Common myeloid progenitor, CD34-positive (primary cell): ENCODE measurements around the gene BICDL2.
"Not testable (repeated sequence)": the region's sequence is repeated elsewhere in the genome, so short reads cannot be mapped to it uniquely, and the experiment has no call there.

Experiments used
- CTCF ChIA-PET: fragments of 350-600 bp; sonication (Branson Sonifier 250); formaldehyde crosslinking; loops from one replicate; lab custom pipeline; 2021; ENCODE audit warnings: antibody characterized with exemption; lab: Charles Lee
- POLR2A ChIA-PET: fragments of 350-600 bp; sonication (Branson Sonifier 250); formaldehyde crosslinking; loops from one replicate; lab custom pipeline; 2021; ENCODE audit warnings: antibody characterized with exemption; lab: Charles Lee
- DNase-seq, 3 donors: peaks; one replicate each; pipeline versions ENCODE4 v3.0.0 to v3.0.0-alpha.2; 2013
- H3K27ac ChIP-seq, 2 experiments: 1 replicate in 1 of 2; 2 replicates in 1 of 2; pipeline ENCODE4 v1.7.0; 2013; ENCODE audit warnings: inconsistent platforms in 2 of 2, low read length in 2 of 2, mild to moderate bottlenecking in 2 of 2, low read depth in 1 of 2, moderate library complexity in 1 of 2; ENCODE audit not compliant: severe bottlenecking in 2 of 2, insufficient read depth in 1 of 2, poor library complexity in 1 of 2
- H3K27me3 ChIP-seq, 5 experiments: replicated peaks in 2 of 5; 1 replicate in 3 of 5; 2 replicates in 2 of 5; pipeline versions ENCODE4 v1.6.1 to v1.7.0; 2013; ENCODE audit warnings: low read length in 4 of 5, mild to moderate bottlenecking in 2 of 5, moderate library complexity in 2 of 5, inconsistent platforms in 1 of 5; ENCODE audit not compliant: insufficient read depth in 5 of 5, control insufficient read depth in 4 of 5
- H3K36me3 ChIP-seq, 4 experiments: 1 replicate in 2 of 4; 2 replicates in 2 of 4; pipeline versions ENCODE4 v1.6.1 to v1.7.0; 2013; ENCODE audit warnings: low read length in 3 of 4, control low read depth in 1 of 4, mild to moderate bottlenecking in 1 of 4; ENCODE audit not compliant: control insufficient read depth in 4 of 4, insufficient read depth in 4 of 4
- H3K4me1 ChIP-seq, 4 experiments: 1 replicate in 3 of 4; 2 replicates in 1 of 4; pipeline versions ENCODE4 v1.6.1 to v1.7.1; 2013; ENCODE audit warnings: low read length in 3 of 4, mild to moderate bottlenecking in 3 of 4, control low read depth in 1 of 4, inconsistent platforms in 1 of 4, moderate library complexity in 1 of 4; ENCODE audit not compliant: control insufficient read depth in 4 of 4, insufficient read depth in 4 of 4; ENCODE audit errors: control extremely low read depth in 1 of 4
- H3K4me3 ChIP-seq, 7 experiments: 1 replicate in 4 of 7; 2 replicates in 3 of 7; pipeline versions ENCODE4 v1.5.1 to v1.7.0; 2013; ENCODE audit warnings: mild to moderate bottlenecking in 7 of 7, low read length in 6 of 7, moderate library complexity in 6 of 7, inconsistent platforms in 2 of 7, low read depth in 2 of 7, control low read depth in 1 of 7; ENCODE audit not compliant: insufficient read depth in 4 of 7, control insufficient read depth in 1 of 7; ENCODE audit errors: extremely low read depth in 1 of 7
- H3K9me3 ChIP-seq, 5 experiments: 1 replicate in 4 of 5; 2 replicates in 1 of 5; pipeline versions ENCODE4 v1.6.1 to v1.7.1; 2013; ENCODE audit warnings: low read length in 4 of 5, mild to moderate bottlenecking in 2 of 5, inconsistent platforms in 1 of 5, low read depth in 1 of 5, moderate library complexity in 1 of 5; ENCODE audit not compliant: control insufficient read depth in 4 of 5, insufficient read depth in 2 of 5; ENCODE audit errors: control extremely low read depth in 1 of 5
- WGBS: methylation state at CpG from one replicate; pipeline ENCODE4 v1.1.5; 2013; ENCODE audit not compliant: insufficient coverage; 5-methylcytosine and 5-hydroxymethylcytosine counted together

BICDL2 gene

DNA sequence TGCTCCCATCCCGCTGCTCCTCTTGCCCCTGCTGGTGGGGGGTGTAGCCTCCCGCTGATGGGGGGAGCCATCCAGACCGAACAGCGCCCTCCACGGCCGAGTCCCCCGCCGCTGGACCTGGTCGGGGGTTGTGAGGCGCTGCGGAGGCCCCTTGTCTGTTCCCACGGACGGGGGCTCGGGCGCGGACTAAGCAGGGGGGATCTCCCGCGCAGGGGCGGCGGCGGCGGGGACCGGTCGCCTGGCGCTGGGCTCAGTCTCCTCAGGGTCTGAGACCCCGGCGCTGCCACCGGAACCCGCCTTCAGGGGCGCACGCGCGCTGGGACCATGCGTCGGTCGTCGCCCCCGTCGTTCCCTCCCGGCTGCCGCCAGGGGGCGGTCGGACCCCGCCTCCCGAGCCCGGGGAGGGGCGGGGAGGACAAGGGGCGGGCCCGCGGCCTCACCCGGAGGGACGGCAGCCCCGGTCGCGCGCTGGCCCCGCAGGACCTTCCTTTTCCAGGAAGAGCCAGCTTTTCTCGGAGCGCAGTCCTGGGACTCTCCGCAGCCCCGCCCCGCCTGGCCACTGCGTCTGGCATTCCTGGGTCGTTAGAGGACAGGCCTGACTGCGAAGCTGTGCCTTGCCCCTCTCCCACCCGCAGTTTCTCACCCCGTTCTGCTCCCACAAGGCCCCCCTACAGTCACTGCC lies 22.4 kb upstream of the BICDL2 start:
- Histone ChIP-seq H3K4me3 (peak overlapping the region; percentile 64 to 90 (median 76)), H3K4me1 (peaks cover 0 to 57% (median 48%) of the 10 kb centered on the region in 4 experiments), H3K36me3 (no peaks in the 10 kb centered on the region), H3K27me3 (peaks cover 0 to 6% (median 0%) of the 10 kb centered on the region in 5 experiments), H3K9me3 (no peaks in the 10 kb centered on the region), H3K27ac (peak overlapping the region in 1 of 2 experiments; percentile 61)
- POLR2A ChIA-PET, result no interaction called here
- WGBS, result 0% methylated on average over 59 of the region's 67 CpGs
- DNase-seq, result peak; percentile 75 to 83 (median 78)
- CTCF ChIA-PET, result interaction anchor here (0.6 to 6.6 kb wide), 21 partner anchors 11 to 402 kb away, joined by 3 to 82 read pairs (median 4); partner anchors contain the start of genes ZNF213 and ZSCAN10

DNA sequence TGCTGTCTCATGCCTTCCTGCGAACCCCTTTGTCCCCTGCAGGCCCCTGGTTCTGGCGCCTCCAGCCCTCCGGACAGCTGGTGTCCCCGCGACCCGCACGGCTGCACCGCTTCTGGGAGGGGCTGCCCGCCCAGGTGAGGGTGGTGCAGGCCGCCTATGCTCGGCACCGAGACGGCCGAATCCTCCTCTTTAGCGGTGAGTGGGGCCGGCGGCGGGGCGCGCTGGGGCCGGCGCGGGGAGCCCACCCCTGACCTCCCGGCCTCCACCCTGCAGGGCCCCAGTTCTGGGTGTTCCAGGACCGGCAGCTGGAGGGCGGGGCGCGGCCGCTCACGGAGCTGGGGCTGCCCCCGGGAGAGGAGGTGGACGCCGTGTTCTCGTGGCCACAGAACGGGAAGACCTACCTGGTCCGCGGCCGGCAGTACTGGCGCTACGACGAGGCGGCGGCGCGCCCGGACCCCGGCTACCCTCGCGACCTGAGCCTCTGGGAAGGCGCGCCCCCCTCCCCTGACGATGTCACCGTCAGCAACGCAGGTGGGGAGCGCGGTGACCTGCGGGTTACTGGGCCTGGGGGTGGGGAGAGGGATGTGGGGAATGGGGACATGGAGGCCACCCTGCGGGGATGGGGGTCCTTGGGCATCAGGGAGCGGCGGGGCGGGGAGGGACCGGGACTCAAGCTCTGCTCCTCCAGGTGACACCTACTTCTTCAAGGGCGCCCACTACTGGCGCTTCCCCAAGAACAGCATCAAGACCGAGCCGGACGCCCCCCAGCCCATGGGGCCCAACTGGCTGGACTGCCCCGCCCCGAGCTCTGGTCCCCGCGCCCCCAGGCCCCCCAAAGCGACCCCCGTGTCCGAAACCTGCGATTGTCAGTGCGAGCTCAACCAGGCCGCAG lies 21.6 kb upstream of the BICDL2 start:
- H3K4me3 ChIP-seq, result peak overlapping the region; percentile 64 to 90 (median 76)
- peaks cover 0 to 6% (median 0%) of the 10 kb centered on the region in 5 experiments for H3K27me3 ChIP-seq
- peaks cover 0 to 3% (median 0%) of the 10 kb centered on the region in 4 experiments for H3K36me3 ChIP-seq
- H3K27ac ChIP-seq, result peak overlapping the region in 1 of 2 experiments; percentile 61
- peak; percentile 47 to 63 (median 52) for DNase-seq
- 14% methylated on average over 52 of the region's 77 CpGs for WGBS
- ChIA-PET POLR2A (interaction anchor here (0.7 kb wide), 1 partner anchor 92 kb away, joined by 3 read pairs; no protein-coding TSS in a partner anchor), CTCF (interaction anchor here (0.6 to 6.6 kb wide), 21 partner anchors 10 to 403 kb away, joined by 3 to 82 read pairs (median 4); partner anchors contain the start of genes ZNF213 and ZSCAN10)
- H3K4me1 ChIP-seq, result peaks cover 2 to 61% (median 50%) of the 10 kb centered on the region in 4 experiments
- no peaks in the 10 kb centered on the region for H3K9me3 ChIP-seq

DNA sequence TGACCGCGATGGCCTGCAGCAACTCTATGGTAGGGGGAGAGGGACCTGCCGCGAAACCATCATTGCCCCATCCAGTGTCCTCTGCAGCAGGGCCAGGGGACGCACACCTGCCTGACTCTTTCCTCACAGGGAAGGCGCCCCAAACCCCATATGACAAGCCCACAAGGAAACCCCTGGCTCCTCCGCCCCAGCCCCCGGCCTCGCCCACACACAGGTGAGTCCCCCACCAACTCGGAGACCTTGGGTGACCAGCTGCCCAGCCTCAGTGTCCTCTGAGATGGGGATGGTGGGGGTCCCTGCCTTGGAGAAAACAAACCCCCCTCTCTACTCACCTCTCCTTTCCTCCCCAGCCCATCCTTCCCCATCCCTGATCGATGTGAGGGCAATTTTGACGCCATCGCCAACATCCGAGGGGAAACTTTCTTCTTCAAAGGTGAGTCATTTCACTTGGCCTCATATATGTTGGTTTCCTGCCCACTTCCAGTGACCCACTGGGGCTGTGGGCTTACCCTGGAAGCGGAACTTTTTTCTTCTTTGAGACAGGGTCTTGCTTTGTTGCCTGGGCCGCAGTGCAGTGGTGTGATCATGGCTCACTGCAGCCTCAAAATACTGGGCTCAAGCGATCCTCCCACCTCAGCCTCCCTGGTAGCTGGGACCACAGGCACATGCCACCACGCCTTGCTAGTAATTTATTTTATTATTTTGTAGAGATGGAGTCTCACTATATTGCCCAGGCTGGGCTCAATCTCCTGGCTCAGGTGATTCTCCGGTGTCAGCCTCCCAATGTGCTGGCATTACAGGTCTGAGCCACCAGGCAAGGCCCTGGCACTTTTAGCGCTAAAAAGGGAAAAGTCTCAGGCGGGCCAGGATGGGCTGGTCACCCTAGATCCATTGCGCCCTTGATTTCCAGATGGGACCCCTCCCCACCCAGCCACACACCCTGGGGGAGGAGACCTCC lies 20.7 kb upstream of the BICDL2 start:
- 95% methylated on average over 20 of the region's 22 CpGs for WGBS
- DNase-seq, result no peak
- Histone ChIP-seq H3K36me3 (peaks cover 0 to 3% (median 0%) of the 10 kb centered on the region in 4 experiments), H3K9me3 (no peaks in the 10 kb centered on the region), H3K27me3 (peaks cover 0 to 6% (median 0%) of the 10 kb centered on the region in 5 experiments), H3K27ac (no peak overlapping the region), H3K4me1 (peaks cover 2 to 69% (median 50%) of the 10 kb centered on the region in 4 experiments), H3K4me3 (peak overlapping the region in 4 of 7 experiments; percentile 34 to 90 (median 84))
- CTCF ChIA-PET, result interaction anchor here (0.9 to 6.6 kb wide), 9 partner anchors 19 to 93 kb away, joined by 3 to 82 read pairs (median 3); partner anchors contain the start of gene ZNF213
- POLR2A ChIA-PET, result no interaction called here

DNA sequence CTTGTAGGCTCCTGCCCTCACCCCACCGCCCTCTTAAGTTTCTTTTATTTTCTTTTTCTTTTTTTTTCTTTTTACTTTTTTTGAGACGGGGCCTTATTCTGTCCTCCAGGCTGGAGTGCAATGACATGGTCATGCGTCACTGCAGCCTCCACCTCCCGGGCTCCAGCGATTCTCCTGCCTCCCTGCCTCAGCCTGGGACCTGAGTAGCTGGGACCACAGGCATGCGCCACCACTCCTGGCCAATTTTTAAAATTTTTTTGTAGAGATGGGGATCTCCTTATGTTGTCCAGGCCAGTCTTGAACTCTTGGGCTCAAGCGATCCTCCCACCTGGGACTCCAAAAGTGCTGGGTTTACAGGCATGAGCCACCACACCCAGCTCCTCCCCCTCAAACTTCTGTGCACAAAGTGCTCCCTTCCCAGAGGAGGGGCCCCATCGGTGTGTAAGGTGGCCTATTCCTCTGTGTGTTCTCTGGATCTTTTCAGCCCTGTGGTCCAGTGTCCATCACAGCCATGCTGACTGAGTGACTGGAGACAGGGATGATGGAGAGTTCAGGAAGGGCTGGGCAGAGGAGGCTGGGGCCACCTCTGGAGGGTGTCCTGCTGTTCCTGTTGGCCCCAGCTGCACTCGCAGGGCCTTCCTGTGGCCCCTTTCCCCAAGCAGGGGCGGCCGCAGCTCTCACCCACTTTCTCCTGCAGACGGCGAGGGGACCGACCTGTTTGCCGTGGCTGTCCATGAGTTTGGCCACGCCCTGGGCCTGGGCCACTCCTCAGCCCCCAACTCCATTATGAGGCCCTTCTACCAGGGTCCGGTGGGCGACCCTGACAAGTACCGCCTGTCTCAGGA lies 19.8 kb upstream of the BICDL2 start:
- POLR2A ChIA-PET, result no interaction called here
- peaks cover 0 to 11% (median 1%) of the 10 kb centered on the region in 5 experiments for H3K27me3 ChIP-seq
- H3K9me3 ChIP-seq, result no peaks in the 10 kb centered on the region
- H3K36me3 ChIP-seq, result peaks cover 0 to 3% (median 0%) of the 10 kb centered on the region in 4 experiments
- H3K4me1 ChIP-seq, result peaks cover 2 to 65% (median 50%) of the 10 kb centered on the region in 4 experiments
- DNase-seq, result no peak
- 94% methylated on average over 17 of the region's 19 CpGs for WGBS
- no peak overlapping the region for H3K27ac ChIP-seq
- no peak overlapping the region for H3K4me3 ChIP-seq
- CTCF ChIA-PET, result interaction anchor here (0.9 to 6.6 kb wide), 5 partner anchors 19 to 75 kb away, joined by 3 to 82 read pairs (median 5); partner anchors contain the start of gene ZNF213

DNA sequence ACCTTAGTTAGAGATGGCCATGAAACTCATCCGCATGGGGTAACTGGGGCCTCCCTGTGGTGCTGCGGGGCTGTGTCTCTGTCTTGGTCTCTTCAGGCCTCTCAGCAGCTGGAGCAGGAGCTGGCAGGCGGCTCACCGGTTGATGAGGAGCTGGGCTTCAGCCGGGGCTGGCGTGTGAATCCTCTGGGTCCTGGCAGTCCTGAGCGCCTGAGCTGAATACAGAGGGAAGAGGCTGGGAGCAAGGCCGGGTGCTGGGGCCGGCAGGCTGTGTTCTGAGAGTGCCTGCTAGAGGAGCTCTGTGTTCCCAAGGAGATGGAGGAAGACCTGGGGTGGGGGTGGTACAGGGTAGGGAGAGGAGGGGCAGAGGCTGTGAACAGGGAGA lies 19.0 kb upstream of the BICDL2 start:
- Histone ChIP-seq H3K27me3 (peaks cover 0 to 19% (median 4%) of the 10 kb centered on the region in 5 experiments), H3K4me1 (peaks cover 2 to 73% (median 55%) of the 10 kb centered on the region in 4 experiments)
- POLR2A ChIA-PET, DNase-seq, H3K4me3 ChIP-seq, H3K27ac ChIP-seq, H3K36me3 ChIP-seq, H3K9me3 ChIP-seq: not testable (repeated sequence)
- CTCF ChIA-PET, result interaction anchor here (0.9 to 6.6 kb wide), 6 partner anchors 16 to 76 kb away, joined by 3 to 82 read pairs (median 4); partner anchors contain the start of gene ZNF213
- WGBS, result 94% methylated on average over 8 of the region's 9 CpGs
